Islet precursor cell (in vitro differentiated cells): ENCODE measurements around the gene IRX6.

Source experiments
- DNase-seq: peaks from one replicate; pipeline ENCODE4 v3.0.0-alpha.2; 2018

Gene IRX6

GRCh38 chr16:55323637-55324271, at the start of gene IRX6:
IRX6 (plus strand) TSS chr16:55324203; CDS start chr16:55325092, 889 bp downstream.
- peak; percentile 91 for DNase-seq

- no peak for DNase-seq
Observed at GRCh38 chr16:55274391-55274790, 49.6 kb upstream of the IRX6 start.

GRCh38 chr16:55275167-55275566, 48.8 kb upstream of the IRX6 start:
- no peak for DNase-seq

- no peak for DNase-seq
Observed at GRCh38 chr16:55275869-55276268, 48.1 kb upstream of the IRX6 start.

- DNase-seq: no peak
Observed at GRCh38 chr16:55277536-55277935, 46.5 kb upstream of the IRX6 start.

GRCh38 chr16:55279598-55279997, 44.4 kb upstream of the IRX6 start:
- peak; percentile 23 for DNase-seq

GRCh38 chr16:55280587-55280986, 43.4 kb upstream of the IRX6 start:
- no peak for DNase-seq

- peak; percentile 21 for DNase-seq
Observed at GRCh38 chr16:55282441-55282840, 41.6 kb upstream of the IRX6 start.

GRCh38 chr16:55283812-55284717, 39.9 kb upstream of the IRX6 start:
- DNase-seq: no peak

- peak; percentile 23 for DNase-seq
Observed at GRCh38 chr16:55284718-55285099, 39.3 kb upstream of the IRX6 start.

GRCh38 chr16:55285586-55285985, 38.4 kb upstream of the IRX6 start:
- no peak for DNase-seq

GRCh38 chr16:55289353-55289752, 34.6 kb upstream of the IRX6 start:
- no peak for DNase-seq

GRCh38 chr16:55291847-55292246, 32.2 kb upstream of the IRX6 start:
- DNase-seq: no peak

GRCh38 chr16:55292491-55292890, 31.5 kb upstream of the IRX6 start:
- peak; percentile 46 for DNase-seq

GRCh38 chr16:55294129-55294528, 29.9 kb upstream of the IRX6 start:
- DNase-seq: peak; percentile 21

- DNase-seq: peak; percentile 71
Observed at GRCh38 chr16:55294931-55295342, 29.1 kb upstream of the IRX6 start.

- DNase-seq: no peak
Observed at GRCh38 chr16:55297062-55297909, 26.7 kb upstream of the IRX6 start.

GRCh38 chr16:55297910-55298479, 26.0 kb upstream of the IRX6 start:
- DNase-seq: peak; percentile 57

GRCh38 chr16:55301385-55302008, 22.5 kb upstream of the IRX6 start:
- no peak for DNase-seq

GRCh38 chr16:55302635-55303034, 21.4 kb upstream of the IRX6 start:
- no peak for DNase-seq

- no peak for DNase-seq
Observed at GRCh38 chr16:55308973-55309372, 15.0 kb upstream of the IRX6 start.

- DNase-seq: no peak
Observed at GRCh38 chr16:55322327-55322726, 1.7 kb upstream of the IRX6 start.
